Globus pallidus (tissue), 1 donor: ENCODE measurements around the gene HHIP.
"Not testable (repeated sequence)": the region's sequence is repeated elsewhere in the genome, so short reads cannot be mapped to it uniquely, and the experiment has no call there.

Source experiments
- DNase-seq: peaks from one replicate; pipeline ENCODE4 v3.0.0-alpha.2; 2015; ENCODE audit warnings: low spot score

HHIP gene

DNA sequence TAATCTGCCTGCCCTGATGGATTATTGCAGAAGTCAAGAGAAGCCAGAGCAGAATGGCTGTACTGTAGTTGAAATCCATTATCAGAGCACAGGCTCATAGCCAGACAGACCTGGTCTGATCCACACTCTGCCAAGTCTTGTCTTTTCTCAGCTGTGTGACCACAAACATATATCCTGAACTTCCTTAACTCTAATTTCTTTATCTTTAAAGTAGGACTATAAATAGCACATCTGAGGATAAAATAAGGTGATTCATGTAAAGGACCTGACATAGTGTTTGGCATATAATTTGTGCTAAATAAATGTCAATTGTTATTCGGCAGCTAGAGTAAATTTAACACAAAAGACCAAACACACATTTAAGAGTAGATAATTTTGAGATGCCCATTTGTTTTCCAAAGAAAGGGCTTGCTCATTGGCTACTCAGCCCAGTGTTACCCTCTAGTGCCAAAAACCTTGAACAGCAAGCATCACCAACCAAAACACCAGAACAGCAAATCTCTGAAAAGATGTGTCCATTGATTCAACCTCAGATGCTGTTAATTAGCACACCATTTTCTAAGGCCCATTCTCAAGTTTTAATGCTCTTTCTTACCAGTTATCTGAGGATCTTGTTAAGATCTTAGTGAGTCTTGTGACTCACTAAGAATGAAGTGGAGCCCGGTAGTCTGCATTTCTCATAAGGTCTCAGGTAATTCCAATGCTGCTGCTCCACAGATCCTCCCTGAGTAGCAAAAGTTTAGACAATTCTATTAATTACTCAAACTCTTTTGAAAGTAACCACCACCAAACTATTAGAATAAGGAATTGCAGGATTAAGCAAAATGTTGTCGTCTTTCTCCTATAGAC is 108.8 kb downstream of the HHIP start:
- peak; percentile 70 for DNase-seq

GRCh38 chr4:144757969-144758368 is 112.0 kb downstream of the HHIP start:
- DNase-seq = no peak

GRCh38 chr4:144768809-144769208 is 122.9 kb downstream of the HHIP start:
- not testable (repeated sequence) for DNase-seq

DNA sequence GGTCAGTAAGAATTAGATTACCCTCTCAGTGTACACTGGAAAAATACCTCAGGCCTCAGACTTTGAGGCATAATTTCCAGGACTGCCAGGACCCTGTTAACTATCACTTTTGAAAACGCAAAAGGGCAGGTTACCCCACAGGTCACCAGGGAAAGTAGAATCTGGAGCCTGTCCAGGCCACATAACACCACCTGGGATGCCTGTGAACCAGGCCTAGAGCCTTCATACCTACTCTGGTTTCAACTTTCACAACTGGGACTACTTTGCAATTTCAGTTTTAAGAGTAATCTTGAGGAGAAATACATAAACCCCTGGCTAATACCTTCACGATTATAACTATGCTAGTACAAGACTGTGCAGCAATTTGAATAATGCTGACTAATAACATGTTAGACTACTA is 132.4 kb downstream of the HHIP start:
- no peak for DNase-seq

- DNase-seq = no peak
Observed at GRCh38 chr4:144782345-144782744, 136.4 kb downstream of the HHIP start.

DNA sequence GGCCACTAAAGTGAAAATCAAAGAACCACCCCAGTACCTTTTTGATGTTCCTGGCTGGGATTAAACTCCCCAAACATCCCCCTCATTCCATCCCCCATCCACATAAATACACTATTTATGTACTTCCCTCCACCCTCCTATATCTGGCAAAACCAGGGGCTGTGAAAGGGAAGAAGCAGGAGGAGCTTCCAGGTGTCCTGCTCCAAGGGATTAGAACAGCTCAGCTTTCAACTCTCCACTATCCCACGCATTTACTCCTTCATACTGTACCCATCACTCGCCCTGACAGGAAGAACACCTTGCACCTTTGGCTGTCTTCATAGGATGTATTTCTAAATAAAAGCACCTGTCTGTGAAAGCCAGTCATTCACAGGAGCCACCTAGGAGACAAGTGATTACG is 140.0 kb downstream of the HHIP start:
- no peak for DNase-seq

- peak; percentile 45 for DNase-seq
Observed at GRCh38 chr4:144787365-144788258, 141.7 kb downstream of the HHIP start.

GRCh38 chr4:144788469-144788868 is 142.5 kb downstream of the HHIP start:
- DNase-seq = no peak

DNA sequence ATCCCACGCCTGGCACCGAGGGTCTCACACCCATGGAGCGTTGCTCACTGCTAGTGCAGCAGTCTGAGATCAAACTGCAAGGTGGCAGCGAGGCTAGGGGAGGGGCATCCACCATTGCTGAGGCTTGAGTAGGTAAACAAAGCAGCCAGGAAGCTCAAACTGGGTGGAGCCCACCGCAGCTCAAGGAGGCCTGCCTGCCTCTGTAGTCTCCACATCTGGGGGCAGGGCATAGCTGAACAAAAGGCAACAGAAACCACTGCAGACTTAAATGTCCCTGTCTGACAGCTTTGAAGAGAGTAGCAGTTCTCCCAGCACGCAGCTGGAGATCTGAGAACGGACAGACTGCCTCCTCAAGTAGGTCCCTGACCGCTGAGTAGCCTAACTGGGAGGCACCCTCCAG is 146.0 kb downstream of the HHIP start:
- not testable (repeated sequence) for DNase-seq
